Measurements from ENCODE around the gene MARCHF10.

Gene MARCHF10

GRCh38 chr17:62749926-62750325, 58.2 kb downstream of the MARCHF10 start:
- DNase-seq: no peak

- DNase-seq: no peak
Measured at GRCh38 chr17:62746941-62747340, 61.2 kb downstream of the MARCHF10 start.

GRCh38 chr17:62745806-62746205, 62.3 kb downstream of the MARCHF10 start:
- DNase-seq: no peak

GRCh38 chr17:62744259-62744658, 63.9 kb downstream of the MARCHF10 start:
- no peak for DNase-seq

- DNase-seq: no peak
Measured at GRCh38 chr17:62741290-62741689, 66.8 kb downstream of the MARCHF10 start.

- no peak for DNase-seq
Measured at GRCh38 chr17:62739645-62740388, 68.3 kb downstream of the MARCHF10 start.

GRCh38 chr17:62738281-62738680, 69.8 kb downstream of the MARCHF10 start:
- DNase-seq: no peak

GRCh38 chr17:62737513-62737912, 70.6 kb downstream of the MARCHF10 start:
- no peak for DNase-seq

GRCh38 chr17:62735044-62735651, 73.0 kb downstream of the MARCHF10 start:
- no peak for DNase-seq

GRCh38 chr17:62732125-62732524, 76.0 kb downstream of the MARCHF10 start:
- DNase-seq: no peak

GRCh38 chr17:62727916-62728672, 80.0 kb downstream of the MARCHF10 start:
- no peak for DNase-seq

- DNase-seq: no peak
Measured at GRCh38 chr17:62725791-62726249, 82.3 kb downstream of the MARCHF10 start.

- DNase-seq: no peak
Measured at GRCh38 chr17:62724398-62725146, 83.5 kb downstream of the MARCHF10 start.

GRCh38 chr17:62723842-62724241, 84.3 kb downstream of the MARCHF10 start:
- no peak for DNase-seq

GRCh38 chr17:62722625-62723024, 85.5 kb downstream of the MARCHF10 start:
- DNase-seq: no peak

- no peak for DNase-seq
Measured at GRCh38 chr17:62720126-62720850, 87.8 kb downstream of the MARCHF10 start.

GRCh38 chr17:62719586-62719985, 88.5 kb downstream of the MARCHF10 start:
- DNase-seq: no peak

- no peak for DNase-seq
Measured at GRCh38 chr17:62718429-62718828, 89.7 kb downstream of the MARCHF10 start.

GRCh38 chr17:62717889-62718288, 90.2 kb downstream of the MARCHF10 start:
- DNase-seq: no peak

GRCh38 chr17:62717589-62717855, 90.6 kb downstream of the MARCHF10 start:
- no peak for DNase-seq

- DNase-seq: no peak
Measured at GRCh38 chr17:62716834-62717588, 91.1 kb downstream of the MARCHF10 start.

GRCh38 chr17:62715882-62716390, 92.2 kb downstream of the MARCHF10 start:
- DNase-seq: no peak
